ENCODE results near the gene DIDO1.

- TF ChIP-seq CTCF (IDR thresholded peaks at IDR 0.05) = no peak
- TF ChIP-seq POLR2A (IDR thresholded peaks at IDR 0.05) = no peak
Measured at GRCh38 chr20:62887152-62887859, 39.0 kb downstream of the DIDO1 start.
